ENCODE results near the gene TENM4. TPM values are rescaled to one million over a fixed set of nuclear protein-coding genes. Genes with fewer than 3 reads are reported as not detected.

TENM4 gene
- total and polyA plus RNA-seq, 2 of the 13 experiments (the other 11 are each of a cell fraction or from before 2014, with no cell fraction given): not detected

DNA sequence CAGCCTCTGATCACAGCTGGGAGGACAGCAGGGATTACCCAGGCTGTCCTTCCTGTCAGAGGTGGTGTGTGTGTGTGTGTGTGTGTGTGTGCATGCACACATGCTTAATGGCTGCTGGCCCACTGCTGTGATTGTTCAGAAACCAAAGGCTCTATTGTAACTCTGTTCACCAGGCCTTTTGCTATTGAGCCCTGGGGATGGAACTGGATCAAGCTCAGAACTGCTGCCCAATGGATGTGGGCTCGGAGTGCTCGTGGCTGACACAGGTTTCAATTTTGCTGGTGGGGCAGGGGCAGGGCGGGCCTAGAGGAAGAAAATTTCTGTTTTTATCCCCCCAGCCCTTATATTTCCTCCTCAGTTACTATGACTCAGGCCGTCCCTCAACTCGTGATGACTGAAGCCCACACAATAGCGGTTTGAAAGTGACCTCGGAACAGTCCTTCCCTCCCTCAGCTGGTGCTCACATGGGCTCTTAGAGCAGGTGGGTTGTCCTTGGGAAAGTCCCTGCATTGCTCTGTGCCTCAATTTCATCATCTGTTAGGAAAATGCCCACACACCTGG, 359.3 kb downstream of the TENM4 start:
- ChIA-PET POLR2A (no interaction called here), CTCF (ENCODE audit: low intra/inter-chr PET ratio, low total read pairs) (no interaction called here)
- no peak overlapping the region for H3K4me2 ChIP-seq (ENCODE audit: low read depth, low read length)
- in situ Hi-C loops (cut with HindIII; ENCODE audit: extremely low pct_ligation_motif_present, low pct_unique_long_range_greater_than_20kb): no loop called here
- no peaks in the 10 kb centered on the region for H3K36me3 ChIP-seq (replicated peaks in 1 of 2; ENCODE audit: control insufficient read depth in 1 of 2, insufficient read depth in 2 of 2, low read length in 2 of 2)
- H3K27ac ChIP-seq (ENCODE audit: extremely low read length, insufficient read depth, low read length): no peak overlapping the region
- FAIRE-seq (no peak), DNase-seq (ENCODE audit: low spot score) (no peak), ATAC-seq (no peak)
- H3K9ac ChIP-seq (ENCODE audit: insufficient read depth, low read depth, low read length): no peak overlapping the region
- WGBS (ENCODE audit: low lambda C conversion rate): 19% methylated on average over 6 of the region's 7 CpGs
- no TSS peak for BruUV-seq (replicated peaks)
- H3K4me1 ChIP-seq (ENCODE audit: insufficient read depth, low read length): peaks cover 2% of the 10 kb centered on the region
- no peaks in the 10 kb centered on the region for H3K79me2 ChIP-seq (ENCODE audit: insufficient read depth, low read length)
- no peaks in the 10 kb centered on the region for H3K9me3 ChIP-seq (ENCODE audit: low read length)
- peaks cover 0 to 4% of the 10 kb centered on the region in 2 experiments; a peak in 1 of 5 replicates for H3K27me3 ChIP-seq (ENCODE audit: control insufficient read depth in 1 of 2, insufficient read depth in 2 of 2, low read length in 2 of 2)
- no peak overlapping the region for H3K4me3 ChIP-seq (replicated peaks in 1 of 3; ENCODE audit: insufficient read depth in 1 of 3, low read depth in 2 of 3, low read length in 3 of 3)
- intact Hi-C loops (cut with micrococcal nuclease; ENCODE audit: unreplicated experiment): no loop called here
- no peak overlapping the region for H2AFZ ChIP-seq (ENCODE audit: low read length)
- no peaks in the 10 kb centered on the region for H4K20me1 ChIP-seq (ENCODE audit: insufficient read depth, low read length)
- TF ChIP-seq KLF11 (CRISPR knock-in tag; IDR thresholded peaks at IDR 0.05): no peak
- no peak for TF ChIP-seq XRCC5 (optimal IDR thresholded peaks at IDR 0.05; ENCODE audit: low read length)
- no peak for TF ChIP-seq CCDC6 (CRISPR knock-in tag; IDR thresholded peaks at IDR 0.05)
- no peak for TF ChIP-seq NFE2L2 (IDR thresholded peaks at IDR 0.05; ENCODE audit: low read length)
- TF ChIP-seq HOXD1 (CRISPR knock-in tag; IDR thresholded peaks at IDR 0.05): no peak
- TF ChIP-seq ZNF337 (CRISPR knock-in tag; IDR thresholded peaks at IDR 0.05; ENCODE audit: borderline replicate concordance, low read depth): no peak
- TF ChIP-seq, protein P1, sequence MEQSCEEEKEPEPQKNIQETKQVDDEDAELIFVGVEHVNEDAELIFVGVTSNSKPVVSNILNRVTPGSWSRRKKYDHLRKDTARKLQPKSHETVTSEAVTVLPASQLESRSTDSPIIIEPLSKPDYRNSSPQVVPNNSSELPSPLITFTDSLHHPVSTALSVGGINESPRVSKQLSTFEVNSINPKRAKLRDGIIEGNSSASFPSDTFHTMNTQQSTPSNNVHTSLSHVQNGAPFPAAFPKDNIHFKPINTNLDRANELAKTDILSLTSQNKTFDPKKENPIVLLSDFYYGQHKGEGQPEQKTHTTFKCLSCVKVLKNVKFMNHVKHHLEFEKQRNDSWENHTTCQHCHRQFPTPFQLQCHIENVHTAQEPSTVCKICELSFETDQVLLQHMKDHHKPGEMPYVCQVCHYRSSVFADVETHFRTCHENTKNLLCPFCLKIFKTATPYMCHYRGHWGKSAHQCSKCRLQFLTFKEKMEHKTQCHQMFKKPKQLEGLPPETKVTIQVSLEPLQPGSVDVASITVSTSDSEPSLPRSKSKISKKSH (CRISPR knock-in tag; IDR thresholded peaks at IDR 0.05; ENCODE audit: borderline replicate concordance): no peak
- TF ChIP-seq, protein P2, sequence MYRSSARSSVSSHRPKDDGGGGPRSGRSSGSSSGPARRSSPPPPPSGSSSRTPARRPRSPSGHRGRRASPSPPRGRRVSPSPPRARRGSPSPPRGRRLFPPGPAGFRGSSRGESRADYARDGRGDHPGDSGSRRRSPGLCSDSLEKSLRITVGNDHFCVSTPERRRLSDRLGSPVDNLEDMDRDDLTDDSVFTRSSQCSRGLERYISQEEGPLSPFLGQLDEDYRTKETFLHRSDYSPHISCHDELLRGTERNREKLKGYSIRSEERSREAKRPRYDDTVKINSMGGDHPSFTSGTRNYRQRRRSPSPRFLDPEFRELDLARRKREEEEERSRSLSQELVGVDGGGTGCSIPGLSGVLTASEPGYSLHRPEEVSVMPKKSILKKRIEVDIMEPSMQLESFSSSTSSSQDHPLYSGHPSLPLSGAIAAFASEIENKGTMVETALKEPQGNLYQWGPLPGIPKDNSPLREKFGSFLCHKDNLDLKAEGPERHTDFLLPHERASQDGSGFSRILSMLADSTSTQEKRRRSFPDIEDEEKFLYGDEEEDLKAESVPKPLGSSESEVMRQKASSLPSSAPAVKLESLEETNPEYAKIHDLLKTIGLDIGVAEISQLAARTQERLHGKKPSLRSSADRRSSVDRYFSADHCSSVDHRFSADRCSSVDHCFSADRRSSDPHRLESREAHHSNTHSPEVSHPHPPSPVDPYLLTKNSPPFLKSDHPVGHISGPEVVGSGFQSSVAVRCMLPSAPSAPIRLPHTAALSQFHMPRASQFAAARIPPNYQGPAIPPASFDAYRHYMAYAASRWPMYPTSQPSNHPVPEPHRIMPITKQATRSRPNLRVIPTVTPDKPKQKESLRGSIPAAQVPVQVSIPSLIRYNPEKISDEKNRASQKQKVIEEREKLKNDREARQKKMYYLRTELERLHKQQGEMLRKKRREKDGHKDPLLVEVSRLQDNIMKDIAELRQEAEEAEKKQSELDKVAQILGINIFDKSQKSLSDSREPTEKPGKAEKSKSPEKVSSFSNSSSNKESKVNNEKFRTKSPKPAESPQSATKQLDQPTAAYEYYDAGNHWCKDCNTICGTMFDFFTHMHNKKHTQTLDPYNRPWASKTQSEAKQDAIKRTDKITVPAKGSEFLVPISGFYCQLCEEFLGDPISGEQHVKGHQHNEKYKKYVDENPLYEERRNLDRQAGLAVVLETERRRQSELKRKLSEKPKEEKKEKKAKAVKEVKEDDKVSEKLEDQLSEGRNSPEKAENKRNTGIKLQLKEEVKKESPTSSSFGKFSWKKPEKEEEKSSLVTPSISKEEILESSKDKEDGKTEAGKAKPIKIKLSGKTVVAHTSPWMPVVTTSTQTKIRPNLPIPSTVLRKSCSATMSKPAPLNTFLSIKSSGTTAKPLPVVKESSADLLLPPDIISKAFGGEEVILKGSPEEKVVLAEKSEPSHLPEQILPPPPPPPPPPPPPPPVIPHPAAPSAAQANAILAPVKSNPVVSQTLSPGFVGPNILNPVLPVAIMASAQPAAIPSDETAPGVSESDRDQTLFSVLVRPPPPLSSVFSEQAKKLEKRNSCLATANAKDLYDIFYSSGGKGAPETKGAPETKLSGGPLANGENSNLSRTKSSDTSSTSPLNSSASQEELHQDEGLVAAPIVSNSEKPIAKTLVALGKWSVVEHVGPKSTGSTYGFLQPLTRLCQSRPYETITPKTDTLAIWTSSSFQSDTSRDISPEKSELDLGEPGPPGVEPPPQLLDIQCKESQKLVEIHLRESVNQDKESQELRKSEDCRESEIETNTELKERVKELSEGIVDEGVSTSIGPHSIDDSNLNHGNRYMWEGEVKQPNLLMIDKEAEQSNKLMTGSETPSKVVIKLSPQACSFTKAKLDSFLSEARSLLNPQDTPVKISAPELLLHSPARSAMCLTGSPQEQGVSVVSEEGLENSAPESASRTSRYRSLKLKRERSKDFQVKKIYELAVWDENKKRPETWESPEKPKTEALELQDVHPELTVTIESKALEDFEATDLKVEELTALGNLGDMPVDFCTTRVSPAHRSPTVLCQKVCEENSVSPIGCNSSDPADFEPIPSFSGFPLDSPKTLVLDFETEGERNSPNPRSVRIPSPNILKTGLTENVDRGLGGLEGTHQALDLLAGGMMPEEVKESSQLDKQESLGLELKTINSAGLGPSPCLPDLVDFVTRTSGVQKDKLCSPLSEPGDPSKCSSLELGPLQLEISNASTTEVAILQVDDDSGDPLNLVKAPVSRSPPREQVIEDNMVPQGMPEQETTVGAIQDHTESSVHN (CRISPR knock-in tag; IDR thresholded peaks at IDR 0.05): no peak
- TF ChIP-seq AGO1 (IDR thresholded peaks at IDR 0.05; ENCODE audit: low read depth, low read length, poor library complexity, severe bottlenecking): no peak
- TF ChIP-seq ZNF20 (CRISPR knock-in tag; IDR thresholded peaks at IDR 0.05): no peak
- TF ChIP-seq ZNF607 (CRISPR knock-in tag; IDR thresholded peaks at IDR 0.05; ENCODE audit: borderline replicate concordance): no peak
- no peak for TF ChIP-seq ZNF768 (CRISPR knock-in tag; IDR thresholded peaks at IDR 0.05)

All from HepG2 (cell line).